Thyroid gland (tissue), 4 donors: Measurements from ENCODE around the gene TMTC4.

ENCODE experiments used
- CTCF ChIP-seq, 6 experiments: fragments of 200-600 bp in 3 of 6; fragments of 450-650 bp in 3 of 6; sonication (generic) in 3 of 6; IDR thresholded peaks; one replicate each; pipeline ENCODE4 v1.5.1; 2016 to 2019; ENCODE audit warnings: antibody characterized with exemption in 6 of 6, mild to moderate bottlenecking in 2 of 6, inconsistent platforms in 1 of 6, moderate library complexity in 1 of 6
- POLR2A ChIP-seq, 2 donors: fragments of 450-650 bp; IDR thresholded peaks; one replicate each; pipeline ENCODE4 v1.6.1; 2017; ENCODE audit warnings: antibody characterized with exemption in 2 of 2, mild to moderate bottlenecking in 2 of 2, moderate library complexity in 1 of 2

- TF ChIP-seq CTCF (IDR thresholded peaks at IDR 0.05) = no peak
- TF ChIP-seq POLR2A (IDR thresholded peaks at IDR 0.05) = no peak
These were observed 41.1 kb downstream of the TMTC4 start for GRCh38 chr13:100633461-100633860.
